Activated CD8-positive, alpha-beta memory T cell treated with anti-CD3 and anti-CD28 coated beads, Interleukin-2, amount 10 ng/mL, durations not matched to agents 7 days and 5 days (primary cell): Measurements from ENCODE around the gene EHD4. TPM values are rescaled to one million over a fixed set of nuclear protein-coding genes. Genes with fewer than 3 reads are reported as not detected.
A peak's percentile ranks its signal among the peaks of the same experiment; 100 is the strongest.

Experiments used
- ATAC-seq: fragments of 150-1000 bp; cut with Tn5 transposase; one replicate; pipeline ENCODE4 v1.10.0; 2021; ENCODE audit warnings: moderate library complexity
- CTCF ChIA-PET: fragments of 350-600 bp; sonication (Branson Sonifier 250); formaldehyde crosslinking; loops from one replicate; lab custom pipeline; 2021; ENCODE audit warnings: antibody characterized with exemption; lab: Charles Lee
- DNase-seq: peaks from one replicate; pipeline ENCODE4 v3.0.0-alpha.2; 2020
- H3K27ac Mint-ChIP-seq: one replicate; pipeline ENCODE4 v1.8.0; 2021; ENCODE audit warnings: mild to moderate bottlenecking, mixed read lengths
- H3K27me3 Mint-ChIP-seq: one replicate; pipeline ENCODE4 v1.8.0; 2021; ENCODE audit warnings: mixed read lengths
- H3K36me3 Mint-ChIP-seq: one replicate; pipeline ENCODE4 v1.8.0; 2021; ENCODE audit warnings: mild to moderate bottlenecking, mixed read lengths
- H3K4me1 Mint-ChIP-seq: one replicate; pipeline ENCODE4 v1.8.0; 2021; ENCODE audit warnings: mixed read lengths
- H3K4me3 Mint-ChIP-seq: one replicate; pipeline ENCODE4 v1.8.0; 2021; ENCODE audit warnings: mild to moderate bottlenecking, moderate library complexity, mixed read lengths
- H3K9me3 Mint-ChIP-seq: one replicate; pipeline ENCODE4 v1.8.0; 2022; ENCODE audit warnings: low read depth, mixed read lengths
- total RNA-seq, 2 experiments: library from RNA; stranded (reverse); gene quantifications; one replicate each; pipeline ENCODE4 v1.2.3, GENCODE V29; 2021

Gene EHD4
- total RNA-seq, 2 experiments from 2014 or later, result 15.6 to 19.8 TPM

- Mint-ChIP-seq H3K9me3 (no peaks in the 10 kb centered on the region), H3K27ac (no peak overlapping the region), H3K4me1 (peaks cover 15% of the 10 kb centered on the region), H3K36me3 (no peaks in the 10 kb centered on the region), H3K4me3 (no peak overlapping the region), H3K27me3 (no peaks in the 10 kb centered on the region)
- DNase-seq (no peak), ATAC-seq (no peak)
- CTCF ChIA-PET, result interaction anchor here (1.8 kb wide), 1 partner anchor 100 kb away, joined by 5 read pairs; the partner anchor contains the start of gene MAPKBP1
Observed at GRCh38 chr15:41874736-41875135, 97.6 kb downstream of the EHD4 start.

GRCh38 chr15:41873711-41874110 lies 98.6 kb downstream of the EHD4 start:
- DNase-seq (no peak), ATAC-seq (no peak)
- Mint-ChIP-seq H3K27ac (no peak overlapping the region), H3K4me3 (no peak overlapping the region), H3K36me3 (no peaks in the 10 kb centered on the region), H3K27me3 (no peaks in the 10 kb centered on the region), H3K4me1 (peaks cover 17% of the 10 kb centered on the region), H3K9me3 (no peaks in the 10 kb centered on the region)
- CTCF ChIA-PET, result no interaction called here

- no peak overlapping the region for H3K27ac Mint-ChIP-seq
Observed at GRCh38 chr15:41872166-41872747, 100.1 kb downstream of the EHD4 start.

GRCh38 chr15:41871175-41871905 lies 101.0 kb downstream of the EHD4 start:
- Mint-ChIP-seq H3K4me3 (no peak overlapping the region), H3K27me3 (no peaks in the 10 kb centered on the region), H3K9me3 (no peaks in the 10 kb centered on the region), H3K27ac (peak overlapping the region; percentile 88), H3K4me1 (peaks cover 17% of the 10 kb centered on the region), H3K36me3 (no peaks in the 10 kb centered on the region)
- DNase-seq (no peak), ATAC-seq (no peak)
- CTCF ChIA-PET, result interaction anchor here (0.6 to 3.8 kb wide), 10 partner anchors 10 to 99 kb away, joined by 3 to 17 read pairs (median 4); partner anchors contain the start of gene MAPKBP1

More at GRCh38 chr15:41872166-41872747, 100.1 kb downstream of the EHD4 start:
- H3K4me1 Mint-ChIP-seq, result peaks cover 17% of the 10 kb centered on the region
- H3K27me3 Mint-ChIP-seq, result no peaks in the 10 kb centered on the region
- H3K4me3 Mint-ChIP-seq, result no peak overlapping the region
- no peaks in the 10 kb centered on the region for H3K9me3 Mint-ChIP-seq
- no peak for DNase-seq
- no peaks in the 10 kb centered on the region for H3K36me3 Mint-ChIP-seq
- ATAC-seq, result no peak
- CTCF ChIA-PET, result no interaction called here

GRCh38 chr15:41870689-41871081 lies 101.7 kb downstream of the EHD4 start:
- DNase-seq, result peak; percentile 87
- CTCF ChIA-PET, result interaction anchor here (0.6 to 3.8 kb wide), 10 partner anchors 9 to 98 kb away, joined by 3 to 17 read pairs (median 4); partner anchors contain the start of gene MAPKBP1

GRCh38 chr15:41869770-41870688 lies 102.3 kb downstream of the EHD4 start:
- peak overlapping the region; percentile 88 for H3K27ac Mint-ChIP-seq
- H3K9me3 Mint-ChIP-seq, result no peaks in the 10 kb centered on the region
- peaks cover 17% of the 10 kb centered on the region for H3K4me1 Mint-ChIP-seq
- no peaks in the 10 kb centered on the region for H3K27me3 Mint-ChIP-seq
- DNase-seq (no peak), ATAC-seq (no peak)
- H3K4me3 Mint-ChIP-seq, result no peak overlapping the region
- H3K36me3 Mint-ChIP-seq, result no peaks in the 10 kb centered on the region
- CTCF ChIA-PET, result interaction anchor here (0.9 to 3.8 kb wide), 9 partner anchors 8 to 98 kb away, joined by 3 to 17 read pairs (median 4); partner anchors contain the start of gene MAPKBP1

More at GRCh38 chr15:41870689-41871081, 101.7 kb downstream of the EHD4 start:
- Mint-ChIP-seq H3K9me3 (no peaks in the 10 kb centered on the region), H3K36me3 (no peaks in the 10 kb centered on the region), H3K4me1 (peaks cover 17% of the 10 kb centered on the region), H3K4me3 (no peak overlapping the region), H3K27me3 (no peaks in the 10 kb centered on the region), H3K27ac (peak overlapping the region; percentile 88)
- ATAC-seq, result peak; percentile 96

- ATAC-seq (no peak), DNase-seq (no peak)
- H3K27me3 Mint-ChIP-seq, result no peaks in the 10 kb centered on the region
- H3K27ac Mint-ChIP-seq, result no peak overlapping the region
- no peaks in the 10 kb centered on the region for H3K9me3 Mint-ChIP-seq
- CTCF ChIA-PET, result interaction anchor here (3.8 kb wide), 1 partner anchor 94 kb away, joined by 17 read pairs; the partner anchor contains the start of gene MAPKBP1
- peaks cover 17% of the 10 kb centered on the region for H3K4me1 Mint-ChIP-seq
- no peak overlapping the region for H3K4me3 Mint-ChIP-seq
- H3K36me3 Mint-ChIP-seq, result no peaks in the 10 kb centered on the region
Observed at GRCh38 chr15:41868321-41868720, 104.0 kb downstream of the EHD4 start.

- H3K27ac Mint-ChIP-seq, result no peak overlapping the region
- CTCF ChIA-PET, result no interaction called here
- peaks cover 22% of the 10 kb centered on the region for H3K4me1 Mint-ChIP-seq
- DNase-seq (no peak), ATAC-seq (no peak)
- no peaks in the 10 kb centered on the region for H3K36me3 Mint-ChIP-seq
- H3K27me3 Mint-ChIP-seq, result no peaks in the 10 kb centered on the region
- H3K9me3 Mint-ChIP-seq, result no peaks in the 10 kb centered on the region
- no peak overlapping the region for H3K4me3 Mint-ChIP-seq
Observed at GRCh38 chr15:41866872-41867579, 105.3 kb downstream of the EHD4 start.

GRCh38 chr15:41866263-41866703 lies 106.1 kb downstream of the EHD4 start:
- H3K4me3 Mint-ChIP-seq, result no peak overlapping the region
- DNase-seq (no peak), ATAC-seq (no peak)
- no peaks in the 10 kb centered on the region for H3K27me3 Mint-ChIP-seq
- peaks cover 19% of the 10 kb centered on the region for H3K4me1 Mint-ChIP-seq
- CTCF ChIA-PET, result no interaction called here
- H3K36me3 Mint-ChIP-seq, result no peaks in the 10 kb centered on the region
- H3K9me3 Mint-ChIP-seq, result no peaks in the 10 kb centered on the region
- H3K27ac Mint-ChIP-seq, result no peak overlapping the region

- Mint-ChIP-seq H3K27me3 (no peaks in the 10 kb centered on the region), H3K9me3 (no peaks in the 10 kb centered on the region), H3K4me1 (peaks cover 12% of the 10 kb centered on the region), H3K27ac (no peak overlapping the region), H3K36me3 (no peaks in the 10 kb centered on the region), H3K4me3 (no peak overlapping the region)
- no peak for DNase-seq
- no peak for ATAC-seq
- CTCF ChIA-PET, result interaction anchor here (1.6 to 3.0 kb wide), 2 partner anchors 39 to 50 kb away, joined by 4 to 9 read pairs; no protein-coding TSS in a partner anchor
Observed at GRCh38 chr15:41865490-41866055, 106.8 kb downstream of the EHD4 start.

GRCh38 chr15:41862515-41863116 lies 109.7 kb downstream of the EHD4 start:
- ATAC-seq (no peak), DNase-seq (no peak)
- Mint-ChIP-seq H3K4me3 (no peak overlapping the region), H3K36me3 (no peaks in the 10 kb centered on the region), H3K9me3 (no peaks in the 10 kb centered on the region), H3K27ac (no peak overlapping the region), H3K27me3 (no peaks in the 10 kb centered on the region), H3K4me1 (peaks cover 8% of the 10 kb centered on the region)
- CTCF ChIA-PET, result interaction anchor here (3.0 kb wide), 1 partner anchor 42 kb away, joined by 9 read pairs; no protein-coding TSS in a partner anchor
